Esophagus mucosa (tissue), 1 donor: ENCODE measurements around the gene HTR3E. TPM values are rescaled to one million over a fixed set of nuclear protein-coding genes. Genes with fewer than 3 reads are reported as not detected.
"Not testable (repeated sequence)": the region's sequence is repeated elsewhere in the genome, so short reads cannot be mapped to it uniquely, and the experiment has no call there.

Experiments
- ATAC-seq: fragments of 200-7000 bp; cut with Tn5 transposase; one replicate; pipeline ENCODE4 v1.9.1; 2020
- total RNA-seq: library from RNA; stranded (reverse); gene quantifications from one replicate; pipeline ENCODE4 v1.2.4, GENCODE V29; 2023
- donor health status: DM: yes; HTN: yes; CAD: no.

Gene HTR3E
- total RNA-seq, 1 donor from 2014 or later = not detected

DNA sequence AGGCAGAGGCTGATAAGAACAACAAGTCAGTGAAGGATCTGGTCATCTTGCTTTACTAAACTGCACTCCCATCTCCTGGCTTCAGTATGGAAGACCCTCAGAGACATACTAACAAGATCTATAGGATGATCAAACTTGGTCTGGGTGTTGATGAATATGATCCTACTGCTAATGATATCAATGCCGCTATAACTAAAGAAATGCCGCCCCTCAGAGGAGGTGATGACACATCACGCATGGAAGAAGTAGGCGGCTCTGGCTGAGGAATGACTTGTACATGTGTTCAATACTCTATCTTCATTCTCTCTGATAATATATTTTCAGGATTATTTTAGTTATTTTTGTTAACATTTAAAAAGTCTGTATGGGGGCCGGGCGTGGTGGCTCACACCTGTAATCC, 20.8 kb downstream of the HTR3E start:
- no peak for ATAC-seq

DNA sequence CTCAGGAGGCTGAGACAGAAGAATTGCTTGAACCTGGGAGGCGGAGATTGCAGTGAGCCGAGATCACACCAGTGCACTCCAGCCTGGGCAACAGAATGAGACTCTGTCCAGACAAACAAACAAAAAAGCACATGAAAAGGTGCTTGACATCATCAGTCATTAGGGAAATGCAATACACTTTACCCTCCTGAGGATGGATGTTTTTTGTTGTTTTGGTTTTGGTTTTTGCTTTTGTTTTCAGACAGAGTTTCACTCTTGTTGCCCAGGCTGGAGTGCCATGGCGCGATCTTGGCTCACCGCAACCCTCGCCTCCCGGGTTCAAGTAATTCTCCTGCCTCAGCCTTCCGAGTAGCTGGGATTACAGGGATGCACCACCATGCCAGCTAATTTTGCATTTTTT, 24.2 kb downstream of the HTR3E start:
- not testable (repeated sequence) for ATAC-seq

DNA sequence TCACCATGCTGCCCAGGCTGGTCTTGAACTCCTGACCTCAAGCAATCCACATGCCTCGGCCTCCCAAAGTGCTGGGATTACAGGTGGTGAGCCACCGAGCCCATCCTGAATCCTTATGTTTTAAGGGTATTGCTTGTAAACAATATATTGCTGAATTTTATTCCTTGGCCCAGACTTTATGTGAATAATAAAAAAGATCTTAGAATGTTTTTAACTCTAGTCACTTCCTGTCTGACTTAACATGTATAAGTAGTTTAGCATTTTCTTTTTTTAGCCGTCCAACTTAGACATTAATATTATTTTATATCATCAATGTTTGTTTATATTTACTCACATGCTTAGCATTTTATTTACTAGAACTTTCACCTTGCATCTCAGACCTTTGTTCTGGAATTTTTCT, 29.1 kb downstream of the HTR3E start:
- ATAC-seq = no peak

DNA sequence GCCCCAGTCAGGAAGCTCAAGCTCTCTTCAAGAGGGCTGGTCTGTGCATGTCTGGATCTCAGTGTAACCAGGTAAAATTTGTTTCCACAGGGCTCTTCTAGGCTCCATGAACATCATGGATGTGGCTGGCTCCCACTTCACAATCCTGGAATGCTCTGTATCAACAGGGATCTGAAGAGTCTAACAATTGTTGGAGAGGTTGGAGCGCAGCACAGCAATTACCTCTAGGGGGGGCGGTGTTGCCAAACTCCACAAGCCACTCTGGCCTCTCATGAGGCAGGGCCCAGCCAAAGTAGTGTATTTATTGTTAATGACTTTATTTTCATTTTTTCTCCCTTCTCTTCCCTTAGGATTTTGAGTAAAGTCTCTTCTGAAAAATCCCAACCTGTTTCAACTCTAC, 32.1 kb downstream of the HTR3E start:
- peak; percentile 58 for ATAC-seq

DNA sequence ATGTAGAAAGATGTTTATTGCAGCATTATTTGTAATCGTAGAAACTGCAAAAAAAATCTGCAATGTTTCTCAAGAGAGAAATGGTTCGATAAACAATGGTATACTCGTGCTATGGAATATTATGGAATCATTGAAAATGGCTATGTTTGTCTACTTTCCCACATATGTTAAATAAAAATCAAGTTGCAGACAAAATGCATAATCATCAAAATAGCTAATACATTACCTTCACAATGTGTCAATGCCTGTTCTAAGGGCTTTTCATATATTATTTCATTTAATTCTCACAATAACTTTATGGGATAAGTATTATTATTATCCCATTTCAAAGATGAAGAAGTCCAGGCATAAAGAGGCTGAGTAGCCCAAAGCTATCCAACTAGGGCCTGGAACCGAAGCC, 36.1 kb downstream of the HTR3E start:
- no peak for ATAC-seq

DNA sequence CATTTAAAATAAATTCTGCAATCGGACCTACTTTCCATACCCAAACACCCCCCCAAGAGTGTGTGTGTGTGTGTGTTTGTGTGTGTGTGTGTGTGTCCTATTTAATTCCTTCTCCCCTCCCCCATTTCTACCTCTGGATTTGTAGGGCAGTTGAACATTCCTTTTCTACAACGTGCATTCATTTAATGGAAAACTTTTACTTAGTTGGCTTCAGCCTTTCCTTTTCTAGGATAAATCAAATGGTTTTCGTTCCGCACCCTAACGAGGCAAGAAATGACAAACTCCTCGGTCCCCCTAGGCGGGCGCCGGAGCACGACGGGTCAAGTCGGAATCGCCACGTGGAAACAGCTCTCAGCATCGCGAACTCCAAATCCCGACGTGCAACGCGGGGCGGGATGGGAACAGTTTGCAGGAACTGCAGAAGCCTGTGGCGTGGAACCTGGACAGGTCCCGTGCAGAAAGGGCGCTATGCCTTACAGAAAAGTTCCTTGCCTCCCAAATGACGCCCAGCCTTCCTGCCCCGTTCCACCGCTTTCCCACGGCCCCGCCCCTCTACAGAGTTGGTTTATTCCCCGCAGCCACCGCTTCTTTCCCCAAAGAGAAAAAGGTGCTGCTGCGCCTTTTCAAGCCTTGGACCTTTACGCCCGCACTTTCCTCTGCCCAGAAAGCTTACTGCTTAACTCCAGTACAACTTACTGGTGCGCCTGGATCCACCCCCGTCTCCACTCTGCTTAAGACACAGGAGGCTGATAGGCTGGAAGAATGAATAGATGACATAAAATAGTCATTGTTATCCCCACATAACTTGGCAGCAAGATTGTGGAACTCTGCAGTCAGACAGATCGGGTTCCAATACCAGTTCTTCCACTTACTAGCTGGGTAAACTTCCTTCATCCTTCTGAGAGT, 37.2 kb downstream of the HTR3E start:
- peak; percentile 95 for ATAC-seq

DNA sequence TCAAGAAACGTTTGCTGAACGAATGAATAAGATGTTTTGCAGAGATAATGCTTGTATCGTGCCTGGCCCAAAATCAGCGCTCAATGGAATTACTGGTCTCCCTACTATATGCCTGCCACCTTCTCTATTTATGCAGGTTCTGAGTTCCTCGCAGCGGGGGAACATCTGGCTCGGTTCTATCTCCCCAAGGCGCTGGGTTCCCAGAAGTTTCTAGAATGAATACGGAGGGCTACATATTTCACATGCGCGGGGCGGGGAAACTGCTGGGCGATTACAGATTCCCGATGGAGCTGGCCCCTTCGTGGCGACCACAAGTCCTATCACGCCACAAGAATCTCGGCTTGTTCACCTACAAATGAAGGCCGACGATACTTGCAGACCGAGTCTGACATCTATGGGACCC, 37.9 kb downstream of the HTR3E start:
- no peak for ATAC-seq

DNA sequence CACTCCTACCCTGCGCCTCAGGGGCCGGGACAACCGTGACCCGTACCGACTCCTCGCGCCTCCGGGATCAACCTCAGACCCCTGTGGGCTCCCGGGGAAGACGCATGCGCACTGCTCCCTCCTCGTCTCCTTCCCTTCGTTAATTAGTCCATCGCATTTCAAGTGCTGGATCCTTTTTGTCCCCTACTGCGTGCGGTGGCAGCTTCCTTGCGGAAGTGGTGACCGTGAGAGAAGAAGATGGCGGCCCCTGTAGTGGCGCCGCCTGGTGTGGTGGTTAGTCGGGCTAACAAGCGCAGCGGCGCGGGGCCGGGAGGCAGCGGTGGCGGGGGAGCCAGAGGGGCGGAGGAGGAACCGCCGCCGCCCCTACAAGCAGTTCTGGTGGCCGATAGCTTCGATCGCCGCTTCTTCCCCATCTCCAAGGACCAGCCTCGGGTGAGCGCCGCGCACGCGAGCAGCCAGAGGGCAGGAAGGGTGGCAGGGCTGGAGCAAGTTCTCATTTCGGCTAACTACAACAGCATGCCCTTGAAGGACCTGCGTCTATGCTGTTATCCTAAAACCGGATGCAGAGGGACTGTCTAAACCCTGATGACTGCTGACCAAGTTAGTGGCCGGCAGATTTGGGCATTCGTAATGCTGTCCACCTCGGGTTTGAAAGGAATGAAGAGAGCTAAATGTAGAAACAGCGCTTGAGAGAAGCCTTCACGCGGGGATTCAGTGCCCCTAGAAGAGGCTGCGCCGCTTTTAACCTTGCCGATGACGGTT, 38.5 kb downstream of the HTR3E start, which contains the start of gene EIF2B5:
Gene EIF2B5, plus strand, starts transcription at position 210 of the 762 bp plus-strand sequence. Its CDS starts 28 bp downstream, at position 238.
- peak; percentile 82 for ATAC-seq

DNA sequence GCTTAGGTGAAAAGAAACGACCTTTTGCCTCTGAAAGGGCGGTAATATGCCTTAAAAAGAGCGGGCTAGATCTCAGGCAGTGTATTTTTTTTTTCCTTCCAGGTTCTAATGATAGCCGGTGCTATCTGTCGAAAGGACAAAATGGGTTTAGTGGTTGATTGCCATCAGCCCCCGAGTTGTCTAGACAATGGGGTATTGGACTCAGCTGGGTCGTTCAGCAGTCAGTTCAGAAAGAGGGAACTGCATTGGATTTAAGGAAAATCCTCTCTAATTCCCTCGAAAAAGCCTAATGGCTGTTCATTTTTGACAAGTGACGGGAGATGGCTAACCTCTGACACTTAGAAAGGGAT, 39.0 kb downstream of the HTR3E start:
- no peak for ATAC-seq

DNA sequence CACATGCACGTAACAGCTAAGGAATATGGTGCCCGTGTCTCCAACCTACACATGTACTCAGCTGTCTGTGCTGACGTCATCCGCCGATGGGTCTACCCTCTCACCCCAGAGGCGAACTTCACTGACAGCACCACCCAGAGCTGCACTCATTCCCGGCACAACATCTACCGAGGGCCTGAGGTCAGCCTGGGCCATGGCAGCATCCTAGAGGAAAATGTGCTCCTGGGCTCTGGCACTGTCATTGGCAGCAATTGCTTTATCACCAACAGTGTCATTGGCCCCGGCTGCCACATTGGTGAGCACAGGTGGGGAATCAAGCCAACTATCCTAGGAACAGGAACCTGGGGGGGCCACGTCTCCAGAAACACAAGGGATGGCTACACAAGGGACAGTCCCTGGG, 43.6 kb downstream of the HTR3E start:
- ATAC-seq = no peak

DNA sequence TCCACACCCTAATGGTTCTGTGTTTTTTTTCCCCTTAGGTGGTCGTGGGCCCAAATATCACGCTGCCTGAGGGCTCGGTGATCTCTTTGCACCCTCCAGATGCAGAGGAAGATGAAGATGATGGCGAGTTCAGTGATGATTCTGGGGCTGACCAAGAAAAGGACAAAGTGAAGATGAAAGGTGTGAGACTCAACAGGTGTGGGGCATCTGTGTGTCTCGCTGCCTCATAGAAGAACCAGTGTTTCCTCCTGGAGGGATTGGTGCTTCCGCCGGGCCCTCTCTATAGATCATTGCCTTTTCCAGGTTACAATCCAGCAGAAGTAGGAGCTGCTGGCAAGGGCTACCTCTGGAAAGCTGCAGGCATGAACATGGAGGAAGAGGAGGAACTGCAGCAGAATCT, 45.3 kb downstream of the HTR3E start:
- ATAC-seq = no peak

DNA sequence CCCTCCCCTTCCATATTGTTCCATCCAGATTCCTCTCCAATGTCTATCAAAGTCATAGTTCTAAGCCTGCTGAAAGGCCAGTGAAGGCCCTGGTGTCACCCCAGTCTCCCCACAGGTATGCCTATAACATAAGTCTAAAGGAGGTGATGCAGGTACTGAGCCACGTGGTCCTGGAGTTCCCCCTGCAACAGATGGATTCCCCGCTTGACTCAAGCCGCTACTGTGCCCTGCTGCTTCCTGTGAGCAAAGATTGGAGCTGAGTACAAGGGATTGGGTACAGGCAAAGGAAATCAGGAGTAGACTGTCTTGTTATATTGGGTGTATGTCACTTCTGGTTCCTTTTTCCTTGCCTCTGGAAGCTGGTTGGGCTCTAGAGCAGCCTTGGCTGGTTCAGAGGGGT, 46.5 kb downstream of the HTR3E start:
- no peak for ATAC-seq

DNA sequence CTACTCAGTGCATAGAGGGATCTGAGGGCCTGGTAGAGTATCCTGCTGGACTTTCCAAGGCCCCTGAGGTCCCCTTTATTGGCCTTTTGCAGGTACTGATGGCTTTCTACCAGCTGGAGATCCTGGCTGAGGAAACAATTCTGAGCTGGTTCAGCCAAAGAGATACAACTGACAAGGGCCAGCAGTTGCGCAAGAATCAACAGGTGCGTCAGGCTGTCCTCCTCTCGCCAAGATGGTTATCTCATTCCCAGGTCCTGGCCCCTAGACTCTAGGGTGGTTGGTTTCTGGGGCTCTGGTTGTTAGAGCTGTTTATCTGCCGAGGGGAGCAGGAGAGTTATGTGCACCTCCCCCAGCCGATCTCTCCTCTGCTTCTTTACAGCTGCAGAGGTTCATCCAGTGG, 47.6 kb downstream of the HTR3E start:
- no peak for ATAC-seq

DNA sequence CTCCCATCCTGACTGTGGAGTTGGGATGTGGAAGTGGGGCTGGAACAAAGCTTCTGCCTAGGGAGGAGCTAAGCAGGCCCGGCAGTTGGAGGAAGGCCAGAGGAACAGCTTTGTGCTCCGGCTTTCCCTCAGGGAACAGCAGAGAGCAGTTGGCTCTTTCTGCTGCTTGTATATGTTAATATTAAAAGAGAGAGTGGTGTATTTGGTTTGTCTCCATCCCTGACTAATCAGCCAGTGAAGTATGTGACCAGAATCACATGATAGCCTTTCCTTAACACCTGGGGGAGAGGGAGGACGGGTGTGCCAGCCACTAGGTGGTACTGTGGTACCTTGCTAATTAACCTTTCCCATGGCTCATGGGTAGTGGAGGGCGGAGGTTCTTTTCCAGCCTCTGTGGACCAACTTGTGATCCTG, 48.3 kb downstream of the HTR3E start:
- ATAC-seq = peak; percentile 92

DNA sequence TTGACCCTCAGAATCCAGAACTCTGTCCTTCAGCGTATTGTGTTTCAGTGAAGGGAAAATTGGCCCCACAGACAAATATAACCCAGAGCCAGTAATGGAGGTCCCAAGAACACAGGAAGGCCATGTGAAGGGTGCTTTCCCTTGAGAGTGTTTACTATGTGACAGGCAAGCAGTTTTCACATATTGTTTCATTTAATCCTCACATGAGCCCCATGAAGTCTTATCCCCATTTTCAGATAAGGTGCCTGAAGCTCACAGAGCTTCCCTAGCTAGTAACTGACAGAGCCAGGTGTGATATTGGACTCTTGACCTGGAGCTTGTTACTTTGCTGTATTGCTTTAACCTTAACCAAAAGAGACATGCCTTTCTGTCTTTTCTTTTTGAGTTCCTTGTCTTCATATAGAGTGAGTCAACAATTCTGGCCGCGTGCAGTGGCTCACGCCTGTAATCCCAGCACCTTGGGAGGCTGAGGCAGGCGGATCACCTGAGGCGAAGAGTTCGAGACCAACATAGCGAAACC, 48.9 kb downstream of the HTR3E start:
- no peak for ATAC-seq

DNA sequence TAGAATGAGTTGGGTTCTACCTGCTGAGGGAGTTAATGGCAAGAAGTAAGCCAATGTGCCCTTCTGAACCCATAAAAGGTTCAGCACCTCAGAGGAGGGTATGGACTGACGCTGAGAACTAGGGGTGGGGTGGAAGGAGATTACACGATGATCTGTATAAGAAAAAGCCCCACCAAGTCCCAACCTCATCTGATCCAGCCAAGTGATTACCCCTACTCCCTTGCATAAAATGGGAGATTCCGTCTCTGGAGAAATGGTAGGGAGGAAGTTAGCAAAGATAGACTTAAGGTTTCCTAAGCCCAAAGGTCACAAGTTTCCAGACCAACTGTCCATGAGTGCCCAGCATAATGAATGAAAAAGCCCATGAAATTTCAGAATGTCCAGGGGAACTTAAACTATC, 51.2 kb downstream of the HTR3E start:
- ATAC-seq = no peak

DNA sequence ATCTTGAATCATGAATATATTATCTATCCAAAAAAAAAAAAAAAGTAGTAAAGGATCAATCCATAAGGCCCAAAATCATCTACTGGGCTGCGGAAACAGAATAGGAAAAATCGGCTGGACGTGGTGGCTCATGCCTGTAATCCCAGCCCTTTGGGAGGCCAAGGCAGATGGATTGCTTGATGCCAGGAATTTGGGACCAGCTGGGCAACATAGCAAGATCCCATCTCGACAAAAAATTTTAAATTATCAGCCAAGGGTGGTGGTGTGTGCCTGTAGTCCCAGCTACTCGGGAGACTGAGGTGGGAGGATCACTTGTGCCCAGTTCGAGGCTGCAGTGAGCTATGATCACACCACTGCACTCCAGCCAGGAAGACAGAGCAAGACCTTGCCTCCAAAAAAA, 52.3 kb downstream of the HTR3E start:
- ATAC-seq = no peak

DNA sequence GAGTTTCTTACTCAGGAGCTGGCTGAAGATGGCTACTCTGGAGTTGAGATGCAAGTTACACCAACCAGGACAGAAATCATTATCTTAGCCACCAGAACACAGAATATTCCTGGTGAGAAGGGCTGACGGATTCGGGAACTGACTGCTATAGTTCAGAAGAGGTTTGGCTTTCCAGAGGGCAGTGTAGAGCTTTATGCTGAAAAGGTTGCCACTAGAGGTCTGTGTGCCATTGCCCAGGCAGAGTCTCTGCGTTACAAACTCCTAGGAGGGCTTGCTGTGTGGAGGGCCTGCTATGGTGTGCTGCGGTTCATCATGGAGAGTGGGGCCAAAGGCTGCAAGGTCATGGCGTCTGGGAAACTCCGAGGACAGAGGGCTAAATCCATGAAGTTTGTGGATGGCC, 52.9 kb downstream of the HTR3E start:
- not testable (repeated sequence) for ATAC-seq

DNA sequence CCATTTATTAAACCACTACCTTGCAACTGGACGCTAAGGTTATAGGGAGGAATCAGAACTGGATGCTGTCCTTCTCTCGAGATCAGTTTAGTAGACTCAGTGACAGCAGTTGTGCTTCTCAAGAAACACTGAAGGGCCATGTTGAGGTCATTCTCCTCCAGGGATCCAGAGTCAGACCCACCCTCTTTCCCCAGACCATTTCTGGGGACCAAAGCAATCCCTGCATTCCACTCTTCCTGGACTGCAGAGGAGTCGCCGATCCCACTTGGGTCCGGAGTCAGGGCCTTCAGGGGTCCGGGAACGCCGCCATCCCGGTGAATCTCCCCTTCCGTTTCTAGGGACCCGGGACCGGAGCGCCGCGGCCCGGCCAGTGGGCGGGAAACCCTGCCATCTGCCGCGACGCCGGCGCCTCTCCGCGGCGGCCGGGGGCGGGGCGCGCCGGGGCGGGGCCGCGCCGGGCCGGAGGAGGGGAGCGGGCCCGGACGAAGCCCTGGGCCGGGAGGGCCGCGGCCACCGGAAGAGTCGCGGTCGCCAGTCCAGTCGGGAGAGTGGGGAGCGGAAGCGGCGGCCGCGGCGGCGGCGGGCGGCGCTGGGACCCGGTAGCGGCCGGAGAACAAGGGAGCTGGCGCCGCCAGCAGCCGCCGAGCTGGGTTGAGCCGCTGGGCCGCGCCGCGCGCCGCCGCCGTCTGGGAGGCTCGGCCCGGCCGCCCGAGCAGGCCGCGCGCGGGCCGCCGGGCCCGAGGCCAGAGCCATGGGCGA, 58.2 kb downstream of the HTR3E start, which contains the start of gene DVL3:
Gene DVL3, plus strand, starts transcription at position 493 of the 759 bp plus-strand sequence. Its CDS starts 259 bp downstream, at position 752.
- ATAC-seq = peak; percentile 78

DNA sequence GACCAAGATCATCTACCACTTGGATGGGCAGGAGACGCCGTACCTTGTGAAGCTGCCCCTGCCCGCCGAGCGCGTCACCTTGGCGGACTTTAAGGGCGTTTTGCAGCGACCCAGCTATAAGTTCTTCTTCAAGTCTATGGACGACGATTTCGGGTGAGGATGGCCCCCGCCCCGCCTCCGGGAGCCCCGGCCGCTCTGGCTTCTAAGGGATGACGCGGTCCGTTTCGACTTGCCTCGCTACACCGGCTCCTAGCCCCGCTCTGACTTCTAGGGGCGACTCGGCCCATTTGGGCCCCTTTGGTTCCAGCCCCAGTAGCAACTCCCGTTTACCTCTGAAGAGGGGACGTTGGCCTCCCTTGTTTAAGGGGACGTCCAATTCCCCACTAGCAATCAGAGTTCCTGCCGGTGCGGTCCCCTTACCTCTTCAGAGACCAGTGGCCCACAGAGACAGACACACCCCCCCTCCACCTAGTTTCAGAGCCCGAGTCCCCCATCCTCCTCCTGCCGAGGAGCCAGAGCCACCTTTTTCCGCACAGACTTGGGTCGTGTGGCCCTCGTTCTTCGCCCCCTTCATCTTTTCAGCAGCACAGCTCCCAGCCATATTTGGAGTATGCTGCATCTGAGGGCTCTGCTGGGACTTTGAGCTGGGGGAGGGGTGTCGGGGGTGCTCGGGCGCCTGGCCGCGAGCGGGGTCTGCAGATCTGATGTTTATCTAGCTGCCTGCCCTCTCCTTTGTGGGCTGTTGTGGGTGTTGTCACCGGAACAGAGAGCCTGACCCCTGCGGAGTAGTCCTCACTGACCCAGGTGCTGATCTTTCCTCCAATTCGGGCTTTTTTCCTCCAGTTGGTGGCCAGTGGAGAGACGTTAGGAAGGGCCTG, 59.0 kb downstream of the HTR3E start:
- peak; percentile 41 for ATAC-seq

DNA sequence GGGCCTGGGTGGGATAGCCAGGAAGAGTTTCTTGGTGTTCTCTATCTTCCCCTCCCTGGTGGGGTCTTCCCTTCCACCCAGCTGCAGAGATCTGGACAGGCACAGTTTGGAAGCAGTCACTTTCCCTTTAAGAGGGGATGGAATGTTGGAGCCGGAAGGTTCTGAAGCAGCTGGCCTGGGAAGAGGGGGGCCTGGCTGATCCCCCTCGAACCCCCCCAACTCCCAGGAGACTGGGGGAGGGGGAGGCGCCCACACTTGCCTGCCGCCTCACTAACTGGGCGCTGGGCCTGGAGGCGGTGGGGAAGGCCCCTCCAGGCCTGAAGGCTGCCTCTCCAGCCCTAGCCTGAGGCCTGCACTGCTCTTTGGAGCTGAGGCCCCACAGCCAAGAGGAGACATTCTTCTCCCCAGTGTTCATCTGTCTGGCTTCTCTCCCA, 59.7 kb downstream of the HTR3E start:
- peak; percentile 8 for ATAC-seq
